ENCODE measurements around the gene FARP1. TPM values are rescaled to one million over a fixed set of nuclear protein-coding genes. Genes with fewer than 3 reads are reported as not detected.

The FARP1 gene
- total and polyA plus RNA-seq, 2 of the 13 experiments (the other 11 are each of a cell fraction or from before 2014, with no cell fraction given), result 70.6 to 126 TPM

GRCh38 chr13:98269386-98269785, 126.5 kb downstream of the FARP1 start (continued):
- TF ChIP-seq MAZ (IDR thresholded peaks at IDR 0.05; ENCODE audit: borderline replicate concordance, low read depth, low read length), result no peak
- TF ChIP-seq MAZ (CRISPR knock-in tag; IDR thresholded peaks at IDR 0.05; ENCODE audit: low read depth), result peak; percentile 48; the same call in 1 of the 2 replicates
- peak; percentile 67; the same call in 1 of the 2 replicates for TF ChIP-seq GFI1 (CRISPR knock-in tag; IDR thresholded peaks at IDR 0.05; ENCODE audit: borderline replicate concordance)
- peak; percentile 68 for TF ChIP-seq CREM (IDR thresholded peaks at IDR 0.05)
- no peak for TF ChIP-seq CREM (CRISPR knock-in tag; IDR thresholded peaks at IDR 0.05)
- TF ChIP-seq REL (CRISPR knock-in tag; conservative IDR thresholded peaks at IDR 0.05), result no peak
- 0 out of 2 replicates have a peak, but pooled peaks have one; percentile 46 for TF ChIP-seq MAX (IDR thresholded peaks at IDR 0.05)
- peak; percentile 20; the same call in 1 of the 2 replicates for TF ChIP-seq GATAD1 (CRISPR knock-in tag; IDR thresholded peaks at IDR 0.05)
- peak; percentile 29; the same call in 1 of the 2 replicates for TF ChIP-seq DMAP1 (CRISPR knock-in tag; IDR thresholded peaks at IDR 0.05)
- TF ChIP-seq HOXA3 (CRISPR knock-in tag; IDR thresholded peaks at IDR 0.05), result peak; percentile 42; the same call in 1 of the 2 replicates
- no peak for TF ChIP-seq AGO2 (optimal IDR thresholded peaks at IDR 0.05; ENCODE audit: low read depth, low read length)
- peak; percentile 50; the same call in 1 of the 2 replicates for TF ChIP-seq ZFY (CRISPR knock-in tag; IDR thresholded peaks at IDR 0.05)
- TF ChIP-seq FOXO1 (CRISPR knock-in tag; IDR thresholded peaks at IDR 0.05), result peak; percentile 70; the same call in 1 of the 2 replicates
- peak; percentile 44; the same call in 1 of the 2 replicates for TF ChIP-seq HOMEZ (CRISPR knock-in tag; IDR thresholded peaks at IDR 0.05; ENCODE audit: low read depth)
- no peak for TF ChIP-seq NONO (IDR thresholded peaks at IDR 0.05)
- 0 out of 2 replicates have a peak, but pooled peaks have one; percentile 21 for TF ChIP-seq NONO (CRISPR knock-in tag; conservative IDR thresholded peaks at IDR 0.05)
- TF ChIP-seq ZNF644 (CRISPR knock-in tag; IDR thresholded peaks at IDR 0.05; ENCODE audit: low read depth), result peak; percentile 58
- 0 out of 2 replicates have a peak, but pooled peaks have one; percentile 36 for TF ChIP-seq ZNF788 (CRISPR knock-in tag; IDR thresholded peaks at IDR 0.05; ENCODE audit: borderline replicate concordance)
- peak in 1 of 2 experiments; percentile 13; a peak in 1 of 4 replicates for TF ChIP-seq REST (IDR thresholded peaks at IDR 0.05; ENCODE audit: borderline replicate concordance in 1 of 2, low read depth in 1 of 2, low read length in 2 of 2)
- no peak for TF ChIP-seq SOX6 (IDR thresholded peaks at IDR 0.05)
- peak; percentile 83 for TF ChIP-seq SOX6 (CRISPR knock-in tag; IDR thresholded peaks at IDR 0.05)
- TF ChIP-seq ZNF609 (CRISPR knock-in tag; IDR thresholded peaks at IDR 0.05; ENCODE audit: borderline replicate concordance), result peak; percentile 72; the same call in 1 of the 2 replicates

Data from HepG2 (cell line).